HuH-7 (cell line): ENCODE data around the gene SPOPL.
"Not testable (repeated sequence)": the region's sequence is repeated elsewhere in the genome, so short reads cannot be mapped to it uniquely, and the experiment has no call there.

Source experiments
- DNase-seq: peaks from one replicate; pipeline ENCODE4 v3.0.0; 2011; ENCODE audit warnings: low spot score

Gene SPOPL

GRCh38 chr2:138494265-138494966 is 7.2 kb upstream of the SPOPL start:
- DNase-seq = no peak

DNA sequence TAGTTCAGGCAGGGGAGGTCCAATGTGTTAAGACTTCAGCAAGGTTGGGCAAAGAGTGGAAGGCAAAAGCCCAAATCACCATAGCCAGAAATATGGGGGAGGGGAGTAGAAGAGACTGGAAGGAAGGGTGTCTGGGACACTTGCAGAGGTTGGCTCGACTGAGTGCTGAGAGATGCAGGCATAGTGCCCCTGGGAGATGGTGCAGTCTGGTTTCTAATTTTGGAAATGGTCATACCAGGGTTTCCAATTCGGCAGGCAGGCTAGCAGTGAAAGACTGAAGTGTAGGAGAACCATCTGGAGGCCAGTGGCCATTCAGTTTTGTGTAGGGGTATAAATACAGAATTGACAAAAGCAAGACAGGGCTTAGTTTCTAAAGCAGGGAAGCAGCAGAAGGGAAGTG is 6.2 kb upstream of the SPOPL start:
- no peak for DNase-seq

DNA sequence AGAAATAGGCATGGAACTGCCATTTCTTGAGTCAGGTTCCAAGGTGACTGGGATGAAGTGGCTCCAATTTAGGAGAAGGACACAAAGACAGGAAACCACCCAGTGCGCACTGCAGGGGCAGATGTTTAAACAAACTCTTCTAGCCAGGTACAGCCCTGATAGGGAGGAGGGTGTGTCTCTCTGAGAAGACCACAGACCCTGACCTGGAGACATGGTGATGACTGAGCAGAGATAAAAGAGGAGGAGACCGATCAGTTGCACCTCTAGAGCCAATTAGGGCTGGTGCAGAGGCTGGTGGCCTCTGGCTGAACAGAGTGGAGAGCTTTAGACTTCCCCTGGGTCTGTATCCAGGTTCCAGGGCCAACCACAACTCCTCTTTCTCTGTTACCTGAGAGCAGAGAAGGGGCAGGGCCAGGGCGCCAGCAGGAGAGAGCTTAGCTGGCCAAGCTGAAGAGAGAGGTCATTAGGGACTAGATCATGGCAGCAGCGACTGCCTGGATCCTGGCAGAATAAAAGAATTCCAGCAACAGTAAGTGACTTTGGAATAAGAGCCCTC is 5.4 kb upstream of the SPOPL start:
- DNase-seq = no peak

DNA sequence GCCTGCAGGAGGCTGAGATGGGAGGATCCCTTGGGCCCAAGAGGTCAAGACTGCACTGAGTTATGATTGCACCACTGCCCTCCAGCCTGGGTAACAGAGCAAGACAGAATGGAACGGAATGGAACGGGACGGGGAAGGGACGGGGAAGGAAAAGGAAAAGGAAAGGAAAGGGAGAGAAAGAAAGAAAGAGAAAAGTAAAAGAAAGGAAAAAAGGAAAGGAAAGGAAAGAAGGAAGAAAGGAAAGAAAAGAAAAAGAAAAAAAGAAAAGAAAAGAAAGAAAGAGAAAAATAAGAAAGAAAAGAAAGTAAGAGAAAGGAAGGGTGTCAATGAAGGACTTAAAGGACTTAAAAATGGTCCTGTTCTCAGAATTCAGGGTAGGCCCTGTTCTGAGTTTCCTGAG is 4.3 kb upstream of the SPOPL start:
- DNase-seq = no peak

DNA sequence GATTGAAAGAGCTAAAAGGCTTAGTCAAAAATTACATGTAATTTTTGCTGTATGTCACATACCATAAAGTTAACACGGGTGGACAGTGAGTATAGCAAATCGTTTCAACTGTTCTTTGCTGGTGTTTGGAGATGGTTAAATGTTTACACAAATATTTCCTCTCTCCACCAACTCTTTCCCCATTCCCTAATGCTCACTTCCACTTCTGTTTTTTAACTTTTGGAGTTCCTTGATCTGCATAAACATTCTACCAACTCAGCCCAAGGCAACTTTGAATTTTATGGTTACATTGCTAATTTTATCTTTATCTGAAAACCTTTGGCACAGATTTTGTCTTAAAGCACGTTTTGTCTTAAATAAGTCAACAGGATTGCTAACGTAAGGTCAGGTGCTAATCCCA is 1.9 kb upstream of the SPOPL start:
- DNase-seq = no peak

GRCh38 chr2:138500592-138501424 is 762 bp upstream of the SPOPL start:
- no peak for DNase-seq

GRCh38 chr2:138502255-138503086 is 901 bp downstream of the SPOPL start:
- DNase-seq = no peak

DNA sequence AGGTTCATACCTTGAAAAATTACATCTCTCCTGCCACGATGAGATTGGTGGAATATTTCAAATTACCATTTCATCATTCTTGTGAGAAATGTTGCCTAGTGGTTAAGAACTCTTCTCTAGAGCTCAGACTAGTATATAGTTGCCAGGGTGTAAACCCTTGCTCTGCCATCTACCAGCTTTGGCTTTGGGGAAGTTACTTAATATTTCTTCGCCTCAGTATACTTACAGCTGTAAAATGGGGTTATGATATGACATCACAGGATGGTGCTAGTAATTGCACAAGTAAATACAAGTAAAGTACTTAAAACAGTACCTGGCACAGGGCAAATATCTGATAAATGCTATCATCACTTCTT is 1.5 kb downstream of the SPOPL start:
- no peak for DNase-seq

- DNase-seq = no peak
These were observed 2.1 kb downstream of the SPOPL start for GRCh38 chr2:138503652-138504051.

- DNase-seq = no peak
These were observed 2.5 kb downstream of the SPOPL start for GRCh38 chr2:138504092-138504491.

DNA sequence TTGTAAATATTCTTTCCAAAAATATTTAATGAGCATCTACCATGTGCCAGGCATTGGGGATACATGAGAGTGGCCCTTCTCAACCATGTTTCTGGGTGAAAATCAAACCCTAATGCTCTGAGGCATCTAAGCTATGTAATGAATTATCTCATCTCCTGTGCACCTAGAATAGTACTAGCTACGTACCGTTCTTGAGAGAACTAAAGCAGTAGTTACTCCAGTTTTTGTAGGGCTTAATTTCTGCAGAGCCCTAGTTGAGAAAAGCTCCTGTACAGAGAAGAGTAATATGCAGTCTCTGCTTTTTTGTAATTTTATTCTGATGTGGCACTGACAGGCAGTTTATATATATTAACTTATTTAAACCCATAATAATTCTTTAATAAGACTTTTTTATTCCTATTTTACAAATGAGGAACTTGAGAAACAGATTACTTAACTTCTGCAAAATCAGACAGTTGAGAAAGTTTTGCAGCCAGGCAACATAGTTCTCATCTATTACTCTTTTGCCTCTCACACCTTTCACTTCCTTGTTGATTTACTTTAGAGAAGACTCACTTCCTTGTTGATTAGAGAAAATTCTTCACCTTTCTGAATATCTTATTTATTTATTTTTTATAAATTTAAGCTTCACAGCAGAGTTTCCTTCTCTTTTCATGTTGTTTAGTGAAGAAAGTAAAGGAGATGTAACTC is 3.1 kb downstream of the SPOPL start:
- no peak for DNase-seq

- peak; percentile 41 for DNase-seq
These were observed 5.7 kb downstream of the SPOPL start for GRCh38 chr2:138507267-138507666.

GRCh38 chr2:138510319-138510718 is 8.7 kb downstream of the SPOPL start:
- DNase-seq = no peak

DNA sequence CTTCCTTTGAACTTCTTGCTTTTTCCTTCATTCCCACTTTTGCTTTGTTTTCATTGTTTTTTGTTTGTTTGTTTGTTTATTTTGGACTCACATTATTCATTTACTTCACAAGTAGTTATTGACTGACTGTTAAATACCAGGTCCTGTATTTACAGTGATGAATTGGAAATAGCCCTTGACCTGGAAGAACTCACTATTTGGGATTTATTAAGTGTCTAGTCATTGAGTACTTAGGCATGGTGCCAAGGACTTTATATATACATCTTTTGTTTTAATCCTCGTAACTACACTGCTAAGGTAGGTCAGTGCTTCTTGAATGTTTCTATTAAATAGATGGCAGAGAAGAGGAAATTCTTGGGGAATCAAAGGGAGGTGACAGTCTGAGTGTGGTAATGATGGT is 11.1 kb downstream of the SPOPL start:
- DNase-seq = no peak

DNA sequence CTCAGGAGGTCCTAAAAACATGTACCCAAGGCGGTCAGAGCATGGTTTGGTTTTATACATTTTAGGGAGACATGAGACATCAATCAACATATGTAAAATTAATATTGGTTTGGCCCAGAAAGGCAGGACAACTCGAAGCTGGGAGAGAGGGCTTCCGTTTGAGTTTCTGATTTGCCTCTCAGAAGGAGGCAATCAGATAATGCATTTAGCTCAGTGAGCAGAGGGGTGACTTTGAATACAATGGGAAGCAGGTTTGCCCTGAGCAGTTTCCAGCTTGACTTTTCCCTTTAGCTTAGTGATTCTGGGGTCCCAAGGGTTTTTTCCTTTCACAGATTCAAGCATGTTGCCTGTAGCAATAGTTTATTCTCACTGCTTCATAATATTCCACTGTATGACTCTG is 12.6 kb downstream of the SPOPL start:
- no peak for DNase-seq

DNA sequence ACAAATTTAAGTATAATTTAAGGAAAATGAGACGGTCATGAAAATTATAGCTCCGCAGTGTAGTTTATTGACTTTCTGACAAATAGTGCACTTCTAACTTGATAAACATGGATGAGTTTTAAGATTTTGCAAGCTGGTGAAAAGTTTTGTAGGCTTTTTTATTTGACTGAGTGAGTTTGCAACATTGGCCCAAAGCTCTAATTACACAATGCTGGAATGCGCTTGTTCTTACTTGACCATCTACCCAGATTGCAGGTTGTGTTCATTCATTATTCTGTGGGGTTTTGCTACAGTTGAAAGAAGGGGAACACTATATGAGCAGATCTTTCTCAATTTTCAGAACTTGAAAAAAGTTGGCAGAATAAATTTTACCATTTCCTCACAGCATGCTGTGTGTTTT is 13.5 kb downstream of the SPOPL start:
- no peak for DNase-seq

DNA sequence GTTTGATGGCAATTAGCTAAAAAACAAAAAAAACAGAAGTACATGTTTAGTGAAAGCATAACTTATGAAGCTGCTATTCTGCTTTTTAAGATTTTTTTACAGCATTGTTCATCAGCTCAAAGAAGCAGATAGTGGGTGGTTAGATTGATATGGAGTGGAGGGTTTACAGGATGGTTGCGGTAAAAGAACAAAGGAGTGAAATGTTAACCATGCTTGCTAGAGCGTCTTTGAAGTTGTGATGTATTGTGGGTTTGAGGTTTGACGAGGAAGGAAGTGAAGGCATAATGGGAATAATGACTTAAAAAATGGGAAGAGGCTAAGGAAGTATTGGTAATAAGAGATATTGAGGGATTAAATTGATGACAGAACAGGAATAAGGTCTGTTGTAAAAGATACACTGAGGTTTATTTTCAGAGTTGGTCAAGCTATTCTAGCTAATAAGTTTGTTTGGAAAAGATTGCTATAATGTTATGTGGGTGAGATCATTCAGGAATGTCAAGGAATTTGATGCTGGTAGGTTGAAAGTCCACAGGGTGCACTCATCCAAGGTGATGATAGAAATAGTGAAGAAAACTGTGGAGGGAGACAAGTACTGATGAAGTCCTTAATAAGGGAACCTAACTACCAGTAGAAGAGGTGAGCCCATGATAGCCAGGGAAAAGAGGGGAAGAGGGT is 14.6 kb downstream of the SPOPL start:
- DNase-seq = no peak

DNA sequence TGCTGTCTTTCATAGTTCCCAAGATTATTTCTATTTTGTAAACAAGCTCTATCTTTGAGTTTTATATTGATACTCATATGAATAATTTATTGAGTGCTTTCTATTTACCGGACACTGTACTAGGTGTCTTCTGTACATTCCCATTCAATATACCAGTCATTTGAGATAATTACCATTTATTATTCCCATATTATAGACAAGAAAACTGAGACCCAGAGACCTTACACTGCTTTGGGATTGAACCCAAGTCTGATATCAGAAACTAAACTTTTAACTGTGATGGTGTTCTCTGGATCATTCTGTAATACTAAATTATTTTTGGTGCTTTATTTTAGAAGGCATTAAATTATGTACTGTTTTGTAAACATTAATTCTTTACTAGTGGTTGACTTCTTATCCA is 17.3 kb downstream of the SPOPL start:
- DNase-seq = no peak

- no peak for DNase-seq
These were observed 20.3 kb downstream of the SPOPL start for GRCh38 chr2:138521821-138522220.

- DNase-seq = no peak
These were observed 21.0 kb downstream of the SPOPL start for GRCh38 chr2:138522556-138522955.

GRCh38 chr2:138523018-138523672 is 21.6 kb downstream of the SPOPL start:
- not testable (repeated sequence) for DNase-seq
